ENCODE results near the gene SLC6A4. TPM values are rescaled to one million over a fixed set of nuclear protein-coding genes. Genes with fewer than 3 reads are reported as not detected.

Gene SLC6A4
- total and polyA plus RNA-seq, 2 of the 8 experiments (the other 6 are each of a cell fraction or from before 2014, with no cell fraction given) = 0.09 to 0.33 TPM

- TF ChIP-seq TAF1 (IDR thresholded peaks at IDR 0.05; ENCODE audit: low read depth, low read length) (no peak), PHF8 (conservative IDR thresholded peaks at IDR 0.05; ENCODE audit: low read depth, low read length) (no peak)
These were observed 47.1 kb downstream of the SLC6A4 start (continued) for GRCh38 chr17:30188211-30188939.

Measured in H1 (cell line).